HEK293 (cell line): Measurements from ENCODE around the gene AFF3.

Experiments
- TSHZ1 ChIP-seq: fragments of 450-650 bp; formaldehyde crosslinking; IDR thresholded peaks from 2 replicates; pipeline ENCODE4 v1.5.1; 2016; ENCODE audit warnings: missing biosample characterization, missing genetic modification characterization, borderline replicate concordance
- ZNF24 ChIP-seq: fragments of 450-650 bp; formaldehyde crosslinking; IDR thresholded peaks from 2 replicates; pipeline ENCODE4 v1.5.1; 2016; ENCODE audit warnings: missing biosample characterization, missing genetic modification characterization

- no peak for TF ChIP-seq TSHZ1 (tag by site-specific recombination)
- no peak for TF ChIP-seq ZNF24 (tag by site-specific recombination)
These were observed 571.4 kb downstream of the AFF3 start for GRCh38 chr2:99571021-99571420.
